ENCODE measurements around the gene TNS4. TPM values are rescaled to one million over a fixed set of nuclear protein-coding genes. Genes with fewer than 3 reads are reported as not detected.

Gene TNS4
- total and polyA plus RNA-seq, 7 donors = 0.04 to 0.06 TPM; not detected in 5

DNA sequence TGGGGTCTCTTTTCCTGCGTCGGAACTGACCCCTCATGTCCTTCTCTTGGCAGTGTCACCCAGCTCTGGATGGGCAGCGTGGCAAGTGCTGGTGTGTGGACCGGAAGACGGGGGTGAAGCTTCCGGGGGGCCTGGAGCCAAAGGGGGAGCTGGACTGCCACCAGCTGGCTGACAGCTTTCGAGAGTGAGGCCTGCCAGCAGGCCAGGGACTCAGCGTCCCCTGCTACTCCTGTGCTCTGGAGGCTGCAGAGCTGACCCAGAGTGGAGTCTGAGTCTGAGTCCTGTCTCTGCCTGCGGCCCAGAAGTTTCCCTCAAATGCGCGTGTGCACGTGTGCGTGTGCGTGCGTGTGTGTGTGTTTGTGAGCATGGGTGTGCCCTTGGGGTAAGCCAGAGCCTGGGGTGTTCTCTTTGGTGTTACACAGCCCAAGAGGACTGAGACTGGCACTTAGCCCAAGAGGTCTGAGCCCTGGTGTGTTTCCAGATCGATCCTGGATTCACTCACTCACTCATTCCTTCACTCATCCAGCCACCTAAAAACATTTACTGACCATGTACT lies 44.9 kb downstream of the TNS4 start:
- intact Hi-C loops (cut with DNase I) = no loop called here
- Histone ChIP-seq H3K9me3 (no peaks in the 10 kb centered on the region), H3K4me1 (peaks cover 7% of the 10 kb centered on the region), H3K36me3 (ENCODE audit: insufficient read depth in 1 of 2, low read depth in 1 of 2) (peaks cover 0 to 39% of the 10 kb centered on the region in 2 donors), H3K27me3 (ENCODE audit: insufficient read depth in 3 of 3, low read length in 2 of 3) (peaks cover 0 to 9% (median 0%) of the 10 kb centered on the region in 3 donors), H3K4me3 (no peak overlapping the region), H3K27ac (no peak overlapping the region)
- DNase-seq (no peak), ATAC-seq (no peak)
- TF ChIP-seq, protein P1, sequence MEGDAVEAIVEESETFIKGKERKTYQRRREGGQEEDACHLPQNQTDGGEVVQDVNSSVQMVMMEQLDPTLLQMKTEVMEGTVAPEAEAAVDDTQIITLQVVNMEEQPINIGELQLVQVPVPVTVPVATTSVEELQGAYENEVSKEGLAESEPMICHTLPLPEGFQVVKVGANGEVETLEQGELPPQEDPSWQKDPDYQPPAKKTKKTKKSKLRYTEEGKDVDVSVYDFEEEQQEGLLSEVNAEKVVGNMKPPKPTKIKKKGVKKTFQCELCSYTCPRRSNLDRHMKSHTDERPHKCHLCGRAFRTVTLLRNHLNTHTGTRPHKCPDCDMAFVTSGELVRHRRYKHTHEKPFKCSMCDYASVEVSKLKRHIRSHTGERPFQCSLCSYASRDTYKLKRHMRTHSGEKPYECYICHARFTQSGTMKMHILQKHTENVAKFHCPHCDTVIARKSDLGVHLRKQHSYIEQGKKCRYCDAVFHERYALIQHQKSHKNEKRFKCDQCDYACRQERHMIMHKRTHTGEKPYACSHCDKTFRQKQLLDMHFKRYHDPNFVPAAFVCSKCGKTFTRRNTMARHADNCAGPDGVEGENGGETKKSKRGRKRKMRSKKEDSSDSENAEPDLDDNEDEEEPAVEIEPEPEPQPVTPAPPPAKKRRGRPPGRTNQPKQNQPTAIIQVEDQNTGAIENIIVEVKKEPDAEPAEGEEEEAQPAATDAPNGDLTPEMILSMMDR (IDR thresholded peaks at IDR 0.05) = no peak
- 38 to 62% (median 43%) methylated on average over 16 of the region's 16 CpGs for WGBS, 3 donors

GRCh38 chr17:40454613-40454995 lies 46.8 kb downstream of the TNS4 start:
- intact Hi-C loops (cut with DNase I) = no loop called here
- WGBS, 3 donors = 81 to 91% (median 87%) methylated on average over 2 of the region's 2 CpGs
- Histone ChIP-seq H3K27ac (no peak overlapping the region), H3K4me1 (peaks cover 17% of the 10 kb centered on the region), H3K4me3 (no peak overlapping the region), H3K27me3 (ENCODE audit: insufficient read depth in 3 of 3, low read length in 2 of 3) (peaks cover 0 to 9% (median 0%) of the 10 kb centered on the region in 3 donors), H3K9me3 (no peaks in the 10 kb centered on the region), H3K36me3 (ENCODE audit: insufficient read depth in 1 of 2, low read depth in 1 of 2) (peaks cover 0 to 39% of the 10 kb centered on the region in 2 donors)
- DNase-seq (no peak), ATAC-seq (no peak)
- TF ChIP-seq, protein P1 (IDR thresholded peaks at IDR 0.05) = no peak

- intact Hi-C loops (cut with DNase I) = no loop called here
- no peak for ATAC-seq
- no peak for DNase-seq
- no peaks in the 10 kb centered on the region for H3K9me3 ChIP-seq
- TF ChIP-seq, protein P1 (IDR thresholded peaks at IDR 0.05) = no peak
- H3K4me1 ChIP-seq = peaks cover 20% of the 10 kb centered on the region
- peaks cover 0 to 39% of the 10 kb centered on the region in 2 donors for H3K36me3 ChIP-seq (ENCODE audit: insufficient read depth in 1 of 2, low read depth in 1 of 2)
- H3K27me3 ChIP-seq (ENCODE audit: insufficient read depth in 3 of 3, low read length in 2 of 3) = peaks cover 0 to 9% (median 0%) of the 10 kb centered on the region in 3 donors
- no peak overlapping the region for H3K4me3 ChIP-seq
- WGBS, 3 donors = 83 to 87% (median 84%) methylated on average over 19 of the region's 19 CpGs
- H3K27ac ChIP-seq = no peak overlapping the region
Measured at GRCh38 chr17:40453881-40454612, 47.4 kb downstream of the TNS4 start.

DNA sequence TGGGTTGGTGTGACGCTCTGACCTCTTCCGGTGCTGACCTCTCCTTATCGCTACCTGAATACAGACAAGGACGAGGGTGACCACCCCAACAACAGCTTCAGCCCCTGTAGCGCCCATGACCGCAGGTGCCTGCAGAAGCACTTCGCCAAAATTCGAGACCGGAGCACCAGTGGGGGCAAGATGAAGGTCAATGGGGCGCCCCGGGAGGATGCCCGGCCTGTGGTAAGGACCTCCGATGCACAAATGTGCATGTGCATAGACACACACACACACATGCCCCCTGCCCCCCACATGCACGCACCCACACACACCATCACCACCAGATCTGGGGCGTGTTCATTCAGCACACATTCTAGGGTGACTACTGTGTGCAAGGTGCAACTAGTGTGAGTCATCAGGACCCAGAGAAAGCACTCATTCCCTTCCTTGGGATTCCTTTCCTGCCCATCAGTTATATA lies 48.5 kb downstream of the TNS4 start:
- no peak overlapping the region for H3K4me3 ChIP-seq
- intact Hi-C loops (cut with DNase I) = no loop called here
- H3K36me3 ChIP-seq (ENCODE audit: insufficient read depth in 1 of 2, low read depth in 1 of 2) = peaks cover 0 to 39% of the 10 kb centered on the region in 2 donors
- TF ChIP-seq, protein P1 (IDR thresholded peaks at IDR 0.05) = no peak
- peaks cover 0 to 9% (median 0%) of the 10 kb centered on the region in 3 donors for H3K27me3 ChIP-seq (ENCODE audit: insufficient read depth in 3 of 3, low read length in 2 of 3)
- 73 to 80% (median 75%) methylated on average over 15 of the region's 15 CpGs for WGBS, 3 donors
- no peak for ATAC-seq
- no peak for DNase-seq
- H3K9me3 ChIP-seq = no peaks in the 10 kb centered on the region
- H3K4me1 ChIP-seq = peaks cover 29% of the 10 kb centered on the region
- H3K27ac ChIP-seq = peak overlapping the region; percentile 50
